HL-60 (cell line): Measurements from ENCODE around the gene CLPTM1L.

Source experiments
- CTCF ChIP-seq: IDR thresholded peaks from one replicate; pipeline ENCODE4 v1.5.1; 2011; ENCODE audit warnings: low read length, control low read depth, inconsistent platforms; ENCODE audit not compliant: insufficient read depth
- GABPA ChIP-seq: IDR thresholded peaks from 2 replicates; pipeline ENCODE4 v1.6.1; 2012; ENCODE audit warnings: low read depth
- POLR2AphosphoS5 ChIP-seq: IDR thresholded peaks from 2 replicates; pipeline ENCODE4 v1.6.1; 2012; ENCODE audit warnings: low read depth
- REST ChIP-seq: IDR thresholded peaks from 2 replicates; pipeline ENCODE4 v1.6.1; 2012; ENCODE audit warnings: low read depth; ENCODE audit not compliant: insufficient replicate concordance

- TF ChIP-seq CTCF (no peak), POLR2AphosphoS5 (no peak), GABPA (no peak), REST (no peak)
Measured at GRCh38 chr5:1390333-1390732, 45.4 kb upstream of the CLPTM1L start.
